Measurements from ENCODE around the gene DAG1. TPM values are rescaled to one million over a fixed set of nuclear protein-coding genes. Genes with fewer than 3 reads are reported as not detected.

The DAG1 gene
- polyA plus RNA-seq, 1 experiment: 29.5 TPM

DNA sequence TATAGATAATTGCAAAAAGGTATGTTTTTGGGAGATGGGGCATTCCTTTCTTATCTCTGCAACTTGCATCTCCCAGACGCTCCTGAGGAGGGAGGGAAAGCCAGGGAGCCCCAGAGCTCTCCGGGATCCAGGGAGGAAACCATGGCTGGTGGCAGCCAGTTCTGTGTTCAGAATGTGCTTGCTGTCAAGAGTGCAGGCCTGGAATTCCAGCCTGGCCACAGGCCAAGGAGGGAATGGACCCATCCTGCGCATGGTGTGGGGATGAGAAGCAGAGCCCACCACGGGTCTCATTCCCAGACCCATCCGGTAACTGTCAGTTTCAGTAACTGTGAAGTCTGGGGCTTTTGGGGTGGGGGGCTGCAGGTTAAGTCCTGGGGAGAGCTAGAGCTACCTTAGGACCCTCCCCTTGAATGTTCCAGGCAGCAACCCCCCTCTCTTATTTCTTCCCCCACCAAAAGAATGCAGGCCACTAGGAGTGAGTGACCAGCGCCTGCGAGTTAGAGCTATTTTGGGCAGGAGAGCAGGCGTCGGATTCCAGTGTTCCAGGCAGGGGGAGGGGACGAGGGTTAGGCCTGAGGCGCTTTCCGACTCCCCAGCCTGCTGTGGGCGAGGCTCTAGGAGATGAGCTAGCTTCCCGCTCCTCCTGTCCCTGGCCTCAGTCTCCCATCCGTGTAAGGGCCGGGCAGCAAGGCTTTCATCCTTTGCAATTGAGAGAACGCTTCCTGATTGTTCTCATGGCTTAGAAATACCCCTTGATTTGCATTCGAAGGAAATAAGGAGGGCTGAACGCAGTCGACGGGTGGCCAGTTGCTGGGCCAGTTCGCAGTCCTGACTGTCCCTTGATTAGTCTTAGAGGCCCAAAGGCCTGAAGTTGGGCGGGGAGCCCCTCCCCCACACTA lies 781 bp upstream of the DAG1 start:
- no peak for DNase-seq (ENCODE audit: low read depth, low spot score)
- ChIA-PET POLR2A (interaction anchor here (0.5 to 1.6 kb wide), 18 partner anchors 10 to 447 kb away, joined by 3 to 10 read pairs (median 4); partner anchors contain the start of genes NDUFAF3, NICN1, QRICH1 and RHOA), CTCF (interaction anchor here (1.0 kb wide), 1 partner anchor 10 kb away, joined by 4 read pairs; no protein-coding TSS in a partner anchor)
- Histone ChIP-seq H3K27ac (ENCODE audit: low read depth, low read length) (peak overlapping the region; percentile 91), H3K9me3 (ENCODE audit: control insufficient read depth, insufficient read depth, low read length) (no peaks in the 10 kb centered on the region; the same call in 1 of the 2 replicates), H3K27me3 (ENCODE audit: control insufficient read depth, insufficient read depth, low read length) (no peaks in the 10 kb centered on the region), H3K4me3 (ENCODE audit: low read depth, low read length) (peak overlapping the region; percentile 64)
- TF ChIP-seq, protein P1, sequence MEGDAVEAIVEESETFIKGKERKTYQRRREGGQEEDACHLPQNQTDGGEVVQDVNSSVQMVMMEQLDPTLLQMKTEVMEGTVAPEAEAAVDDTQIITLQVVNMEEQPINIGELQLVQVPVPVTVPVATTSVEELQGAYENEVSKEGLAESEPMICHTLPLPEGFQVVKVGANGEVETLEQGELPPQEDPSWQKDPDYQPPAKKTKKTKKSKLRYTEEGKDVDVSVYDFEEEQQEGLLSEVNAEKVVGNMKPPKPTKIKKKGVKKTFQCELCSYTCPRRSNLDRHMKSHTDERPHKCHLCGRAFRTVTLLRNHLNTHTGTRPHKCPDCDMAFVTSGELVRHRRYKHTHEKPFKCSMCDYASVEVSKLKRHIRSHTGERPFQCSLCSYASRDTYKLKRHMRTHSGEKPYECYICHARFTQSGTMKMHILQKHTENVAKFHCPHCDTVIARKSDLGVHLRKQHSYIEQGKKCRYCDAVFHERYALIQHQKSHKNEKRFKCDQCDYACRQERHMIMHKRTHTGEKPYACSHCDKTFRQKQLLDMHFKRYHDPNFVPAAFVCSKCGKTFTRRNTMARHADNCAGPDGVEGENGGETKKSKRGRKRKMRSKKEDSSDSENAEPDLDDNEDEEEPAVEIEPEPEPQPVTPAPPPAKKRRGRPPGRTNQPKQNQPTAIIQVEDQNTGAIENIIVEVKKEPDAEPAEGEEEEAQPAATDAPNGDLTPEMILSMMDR (IDR thresholded peaks at IDR 0.05; ENCODE audit: low read depth, low read length): no peak

DNA sequence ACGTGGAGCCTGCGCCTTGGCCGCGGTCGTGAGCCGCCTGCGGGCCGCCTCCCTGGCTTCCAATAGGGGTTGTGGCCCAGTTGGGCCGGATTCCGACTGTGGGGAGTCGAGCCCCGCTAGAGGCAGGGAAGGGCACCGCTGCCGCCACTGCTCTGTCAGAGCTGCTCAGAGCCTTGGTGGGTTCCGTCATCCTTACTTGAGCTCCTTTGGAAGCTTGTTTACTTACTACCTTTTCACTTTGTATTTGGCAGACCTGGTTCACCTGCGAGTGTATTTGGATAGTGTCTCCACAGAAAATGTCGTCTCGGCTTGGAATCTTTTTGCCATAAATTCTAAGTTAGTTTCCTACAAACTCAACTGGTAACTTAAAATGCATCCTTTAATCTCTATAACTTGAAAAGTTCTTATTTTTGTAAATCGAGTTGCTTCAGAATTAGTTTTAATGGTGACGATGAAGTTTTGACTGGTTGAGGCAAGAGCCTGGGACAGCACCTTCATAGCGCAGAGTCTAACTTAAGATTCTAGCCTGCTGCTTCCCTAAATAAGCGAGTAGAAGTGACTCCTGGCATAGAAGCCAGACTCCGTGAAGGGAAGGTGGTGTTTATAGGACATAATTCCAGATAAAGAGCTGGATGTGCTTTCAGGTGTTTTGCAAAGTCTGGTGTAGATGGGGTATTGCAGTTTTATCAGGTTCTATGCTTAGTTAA lies 800 bp downstream of the DAG1 start:
- Histone ChIP-seq H3K9me3 (ENCODE audit: control insufficient read depth, insufficient read depth, low read length) (no peaks in the 10 kb centered on the region; the same call in 1 of the 2 replicates), H3K4me3 (ENCODE audit: low read depth, low read length) (peak overlapping the region; percentile 82), H3K27me3 (ENCODE audit: control insufficient read depth, insufficient read depth, low read length) (no peaks in the 10 kb centered on the region), H3K27ac (ENCODE audit: low read depth, low read length) (peak overlapping the region; percentile 88)
- TF ChIP-seq, protein P1 (IDR thresholded peaks at IDR 0.05; ENCODE audit: low read depth, low read length): peak; percentile 22
- ChIA-PET POLR2A (interaction anchor here (1.5 to 1.6 kb wide), 2 partner anchors 23 to 59 kb away, joined by 5 read pairs; partner anchors contain the start of gene RHOA), CTCF (interaction anchor here (0.8 to 1.4 kb wide), 2 partner anchors 18 to 21 kb away, joined by 3 to 7 read pairs; no protein-coding TSS in a partner anchor)
- no peak for DNase-seq (ENCODE audit: low read depth, low spot score)

DNA sequence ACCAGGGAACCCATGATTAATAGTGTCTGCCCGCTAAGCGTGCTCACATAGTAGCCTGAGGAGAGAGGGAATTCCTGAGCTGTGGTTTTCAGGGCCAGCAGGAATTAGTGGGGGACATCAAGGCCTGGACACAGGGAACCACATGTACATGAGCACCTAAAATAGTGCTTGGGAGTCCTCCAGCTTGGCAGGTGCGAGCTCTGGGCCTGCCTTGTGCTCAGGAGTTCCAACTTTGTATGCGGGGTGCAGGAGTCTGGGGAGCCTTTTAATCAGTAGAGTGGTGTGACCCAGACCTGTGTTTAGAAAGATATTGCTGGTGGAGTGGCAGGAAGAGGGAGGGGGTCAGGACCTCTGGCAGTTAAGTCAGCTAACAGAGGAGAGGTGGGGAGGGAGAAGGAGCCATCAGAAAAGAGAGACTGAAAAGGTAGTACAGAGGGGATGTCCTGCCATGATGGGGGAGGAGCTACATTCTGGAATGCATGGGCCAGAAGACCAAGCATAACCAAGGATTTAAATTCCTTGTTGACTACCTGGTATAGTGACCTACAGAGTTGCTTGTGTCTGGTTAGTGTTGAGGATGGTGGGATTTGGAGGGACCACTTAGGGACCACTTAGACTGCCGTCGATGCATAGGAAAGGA lies 1.9 kb downstream of the DAG1 start:
- no peaks in the 10 kb centered on the region; the same call in 1 of the 2 replicates for H3K9me3 ChIP-seq (ENCODE audit: control insufficient read depth, insufficient read depth, low read length)
- TF ChIP-seq, protein P1 (IDR thresholded peaks at IDR 0.05; ENCODE audit: low read depth, low read length): no peak
- DNase-seq (ENCODE audit: low read depth, low spot score): no peak
- no peaks in the 10 kb centered on the region for H3K27me3 ChIP-seq (ENCODE audit: control insufficient read depth, insufficient read depth, low read length)
- POLR2A ChIA-PET: interaction anchor here (0.8 kb wide), 1 partner anchor 65 kb away, joined by 3 read pairs; no protein-coding TSS in a partner anchor
- peak overlapping the region; percentile 20 for H3K4me3 ChIP-seq (ENCODE audit: low read depth, low read length)
- CTCF ChIA-PET: interaction anchor here (0.8 to 1.0 kb wide), 3 partner anchors 17 to 200 kb away, joined by 3 to 7 read pairs (median 4); no protein-coding TSS in a partner anchor
- peak overlapping the region; percentile 21 for H3K27ac ChIP-seq (ENCODE audit: low read depth, low read length)

DNA sequence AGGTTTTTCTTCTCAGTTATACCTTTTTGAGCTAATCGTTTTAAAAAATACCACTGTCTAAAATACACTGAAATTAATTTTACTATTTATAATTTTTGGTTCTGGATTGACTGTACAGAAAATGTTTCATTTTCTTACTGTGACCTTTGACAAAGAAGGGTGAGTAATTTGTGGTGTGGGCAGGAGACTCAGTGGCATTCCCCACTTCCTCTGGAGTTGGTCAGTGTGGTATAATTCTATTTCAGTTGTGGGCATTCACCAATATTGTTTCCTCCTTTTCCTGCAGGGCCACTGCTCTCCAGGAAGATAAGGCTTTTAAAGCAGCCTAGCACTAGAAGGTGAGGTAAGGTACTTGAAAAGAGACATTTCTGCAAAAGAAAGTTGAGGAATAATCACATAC lies 6.5 kb downstream of the DAG1 start:
- no peak for DNase-seq (ENCODE audit: low read depth, low spot score)
- Histone ChIP-seq H3K27me3 (ENCODE audit: control insufficient read depth, insufficient read depth, low read length) (no peaks in the 10 kb centered on the region), H3K4me3 (ENCODE audit: low read depth, low read length) (no peak overlapping the region), H3K9me3 (ENCODE audit: control insufficient read depth, insufficient read depth, low read length) (no peaks in the 10 kb centered on the region), H3K27ac (ENCODE audit: low read depth, low read length) (no peak overlapping the region)
- ChIA-PET CTCF (interaction anchor here (3.8 kb wide), 1 partner anchor 63 kb away, joined by 13 read pairs; no protein-coding TSS in a partner anchor), POLR2A (no interaction called here)
- TF ChIP-seq, protein P1 (IDR thresholded peaks at IDR 0.05; ENCODE audit: low read depth, low read length): no peak

Data from AG04450 (cell line).